ENCODE data around the gene FRAS1. TPM values are rescaled to one million over a fixed set of nuclear protein-coding genes. Genes with fewer than 3 reads are reported as not detected.

FRAS1 gene
- total and polyA plus RNA-seq, 9 of the 15 experiments (the other 6 are each of a cell fraction or from before 2014, with no cell fraction given): under 0.01 to 0.11 (median 0.04) TPM; not detected in 2

DNA sequence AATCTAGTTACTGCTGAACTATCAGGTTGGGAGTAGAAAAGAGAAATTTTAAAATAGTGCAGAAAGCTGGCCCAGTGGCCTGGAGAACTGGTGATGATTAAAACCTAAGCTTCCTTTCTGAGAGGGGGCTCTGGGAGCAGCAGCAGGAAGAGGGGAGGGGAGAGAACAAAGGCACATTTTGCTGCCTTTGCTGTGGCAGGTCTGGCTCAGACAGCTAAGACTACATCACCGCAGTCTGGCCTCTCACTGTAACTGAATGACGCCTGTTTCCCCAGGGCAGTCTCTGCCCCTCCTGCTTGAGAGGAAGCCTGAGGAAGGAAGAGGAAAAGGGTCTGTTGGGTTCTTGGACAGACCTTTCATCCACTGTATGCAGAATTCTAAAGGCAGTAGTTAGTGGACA lies 148.5 kb downstream of the FRAS1 start:
- Histone ChIP-seq H3K4me2 (ENCODE audit: insufficient read depth, low read length) (no peak overlapping the region), H3K79me2 (ENCODE audit: control insufficient read depth, insufficient read depth, low read length) (no peaks in the 10 kb centered on the region), H3K36me3 (ENCODE audit: control insufficient read depth, insufficient read depth, low read length) (no peaks in the 10 kb centered on the region), H3K9ac (ENCODE audit: insufficient read depth in 1 of 2, low read depth in 2 of 2, low read length in 2 of 2) (no peak overlapping the region), H3K4me1 (replicated peaks in 1 of 2; ENCODE audit: control insufficient read depth in 2 of 2, insufficient read depth in 2 of 2, low read length in 2 of 2) (no peaks in the 10 kb centered on the region), H3K9me3 (replicated peaks; ENCODE audit: control insufficient read depth, insufficient read depth, low read depth, low read length) (no peaks in the 10 kb centered on the region), H3K9me1 (ENCODE audit: control insufficient read depth, insufficient read depth, low read length) (no peaks in the 10 kb centered on the region), H3K4me3 (no peak overlapping the region), H2AFZ (ENCODE audit: low read depth, low read length) (no peak overlapping the region), H3K27ac (ENCODE audit: extremely low read depth, low read depth, low read length) (no peak overlapping the region), H3K27me3 (ENCODE audit: control insufficient read depth in 2 of 2, insufficient read depth in 2 of 2, low read length in 2 of 2) (no peaks in the 10 kb centered on the region), H4K20me1 (replicated peaks; ENCODE audit: control insufficient read depth, insufficient read depth, low read length) (no peaks in the 10 kb centered on the region)
- ATAC-seq (no peak), DNase-seq (ENCODE audit: extremely low read depth in 1 of 4, low spot score in 3 of 4) (no peak), FAIRE-seq (no peak)
- TF ChIP-seq POLR2B (IDR thresholded peaks at IDR 0.05; ENCODE audit: low read depth, partially characterized antibody) (no peak), FOXP4 (CRISPR knock-in tag; IDR thresholded peaks at IDR 0.05; ENCODE audit: borderline replicate concordance) (no peak), PHB2 (IDR thresholded peaks at IDR 0.05; ENCODE audit: low read depth) (no peak), ZNF12 (CRISPR knock-in tag; IDR thresholded peaks at IDR 0.05) (no peak), NCOA1 (IDR thresholded peaks at IDR 0.05; ENCODE audit: low read depth) (no peak), ZBTB2 (IDR thresholded peaks at IDR 0.05) (no peak), ZNF41 (CRISPR knock-in tag; conservative IDR thresholded peaks at IDR 0.05) (no peak)
- POLR2A ChIA-PET: no interaction called here
- BruUV-seq (replicated peaks): no TSS peak
- 6% methylated on average over 2 of the region's 2 CpGs for WGBS (ENCODE audit: insufficient coverage, low coverage, missing lambda C conversion rate)
- intact Hi-C loops (cut with micrococcal nuclease): no loop called here
- CTCF ChIA-PET (ENCODE audit: low intra/inter-chr PET ratio): no interaction called here
- in situ Hi-C loops (cut with MboI): no loop called here
